IPS-NIHi7 (cell line): ENCODE results near the gene KIAA0232.

Source experiments
- DNase-seq: peaks from one replicate; pipeline ENCODE4 v3.0.0; 2012; ENCODE audit warnings: mixed read lengths; ENCODE audit errors: extremely low spot score

Gene KIAA0232

GRCh38 chr4:6782147-6782845 is at the start of gene KIAA0232:
KIAA0232 (plus strand) TSS chr4:6782727; CDS start chr4:6824454, 41,727 bp downstream.
- peak; percentile 95 for DNase-seq

GRCh38 chr4:6733358-6734164 is 49.0 kb upstream of the KIAA0232 start:
- DNase-seq: peak; percentile 6

- peak; percentile 6 for DNase-seq
Measured at GRCh38 chr4:6734165-6734786, 48.3 kb upstream of the KIAA0232 start.

DNA sequence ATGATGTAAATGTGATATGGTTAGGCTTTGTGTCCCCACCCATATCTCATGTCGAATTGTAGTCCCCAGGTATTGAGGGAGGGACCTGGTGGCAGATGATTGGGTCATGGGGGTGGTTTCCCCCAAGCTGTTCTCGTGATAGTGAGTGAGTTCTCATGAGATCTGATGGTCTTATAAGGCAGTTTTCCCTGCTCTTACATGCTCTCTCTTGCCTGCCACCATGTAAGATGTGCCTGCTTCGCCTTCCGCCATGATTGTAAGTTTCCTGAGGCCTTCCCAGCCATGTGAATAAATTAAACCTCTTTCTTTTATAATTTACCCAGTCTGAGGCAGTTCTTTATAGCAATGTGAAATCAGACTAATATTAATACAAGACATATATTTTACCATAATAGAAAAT is 42.6 kb upstream of the KIAA0232 start:
- DNase-seq: no peak

- DNase-seq: no peak
Measured at GRCh38 chr4:6740347-6740746, 42.2 kb upstream of the KIAA0232 start.

- no peak for DNase-seq
Measured at GRCh38 chr4:6742507-6742906, 40.0 kb upstream of the KIAA0232 start.

DNA sequence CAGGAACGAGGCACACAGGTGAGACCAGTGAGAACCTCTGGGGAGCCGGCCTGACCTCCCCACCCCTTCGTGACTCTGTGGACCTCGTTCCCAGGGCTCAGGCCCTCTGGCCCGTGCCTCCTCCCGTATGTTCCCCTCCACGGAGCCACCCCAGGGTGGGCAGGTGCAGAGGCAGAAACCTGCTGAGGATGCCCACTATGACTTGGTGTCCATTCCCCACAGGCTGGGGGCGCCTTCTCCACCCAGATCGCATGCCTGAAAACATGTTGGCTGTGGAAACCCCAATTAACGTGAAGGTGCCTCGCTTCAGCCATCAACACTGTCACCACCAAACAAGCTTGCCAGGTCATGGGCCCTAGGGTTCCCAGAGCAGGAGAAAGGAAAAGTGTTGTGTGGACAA is 39.5 kb upstream of the KIAA0232 start:
- no peak for DNase-seq

GRCh38 chr4:6746721-6747293 is 35.7 kb upstream of the KIAA0232 start:
- DNase-seq: no peak

GRCh38 chr4:6747294-6748051 is 35.1 kb upstream of the KIAA0232 start:
- no peak for DNase-seq

- DNase-seq: no peak
Measured at GRCh38 chr4:6748286-6748685, 34.2 kb upstream of the KIAA0232 start.

DNA sequence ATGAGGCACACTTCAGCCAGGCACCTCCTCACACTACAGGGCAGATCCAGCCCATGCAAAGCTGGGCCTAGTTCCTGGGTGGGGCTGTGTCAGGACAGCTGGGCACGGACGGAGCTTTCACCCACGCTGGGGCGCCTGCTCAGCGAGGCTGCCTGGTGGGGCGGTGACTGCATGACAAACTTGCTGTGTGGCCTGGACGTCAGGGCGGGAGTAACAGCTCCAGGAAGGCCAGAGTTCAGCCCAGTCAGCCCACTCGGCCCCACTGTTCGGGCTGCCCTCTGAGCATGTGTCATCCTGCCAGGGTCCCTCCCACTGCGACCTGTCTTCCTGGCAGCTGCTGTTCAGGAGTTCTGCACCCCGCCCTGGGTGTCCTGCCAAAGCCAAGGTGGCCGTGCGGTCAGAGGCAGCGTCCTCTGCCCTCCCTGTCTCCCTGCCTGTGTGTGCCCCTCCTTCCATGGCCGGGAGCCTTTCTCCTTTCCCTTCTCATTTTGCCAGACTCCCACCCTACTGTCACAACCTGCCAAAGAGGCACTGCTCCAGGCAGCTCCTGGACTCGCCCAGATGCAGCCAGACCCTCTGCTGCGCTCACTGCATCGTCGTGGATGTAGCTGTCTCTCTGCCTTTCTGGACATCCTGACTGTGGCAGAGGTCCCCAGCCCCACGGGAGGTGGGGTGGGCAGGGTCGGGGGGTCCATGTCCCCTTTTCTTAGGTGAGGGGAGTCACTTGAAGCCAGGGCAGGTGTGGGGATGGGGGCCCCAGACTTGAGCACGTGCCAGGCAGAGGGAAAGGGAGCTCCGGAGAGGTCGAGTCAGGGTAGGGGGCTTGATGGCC is 33.0 kb upstream of the KIAA0232 start:
- DNase-seq: no peak

DNA sequence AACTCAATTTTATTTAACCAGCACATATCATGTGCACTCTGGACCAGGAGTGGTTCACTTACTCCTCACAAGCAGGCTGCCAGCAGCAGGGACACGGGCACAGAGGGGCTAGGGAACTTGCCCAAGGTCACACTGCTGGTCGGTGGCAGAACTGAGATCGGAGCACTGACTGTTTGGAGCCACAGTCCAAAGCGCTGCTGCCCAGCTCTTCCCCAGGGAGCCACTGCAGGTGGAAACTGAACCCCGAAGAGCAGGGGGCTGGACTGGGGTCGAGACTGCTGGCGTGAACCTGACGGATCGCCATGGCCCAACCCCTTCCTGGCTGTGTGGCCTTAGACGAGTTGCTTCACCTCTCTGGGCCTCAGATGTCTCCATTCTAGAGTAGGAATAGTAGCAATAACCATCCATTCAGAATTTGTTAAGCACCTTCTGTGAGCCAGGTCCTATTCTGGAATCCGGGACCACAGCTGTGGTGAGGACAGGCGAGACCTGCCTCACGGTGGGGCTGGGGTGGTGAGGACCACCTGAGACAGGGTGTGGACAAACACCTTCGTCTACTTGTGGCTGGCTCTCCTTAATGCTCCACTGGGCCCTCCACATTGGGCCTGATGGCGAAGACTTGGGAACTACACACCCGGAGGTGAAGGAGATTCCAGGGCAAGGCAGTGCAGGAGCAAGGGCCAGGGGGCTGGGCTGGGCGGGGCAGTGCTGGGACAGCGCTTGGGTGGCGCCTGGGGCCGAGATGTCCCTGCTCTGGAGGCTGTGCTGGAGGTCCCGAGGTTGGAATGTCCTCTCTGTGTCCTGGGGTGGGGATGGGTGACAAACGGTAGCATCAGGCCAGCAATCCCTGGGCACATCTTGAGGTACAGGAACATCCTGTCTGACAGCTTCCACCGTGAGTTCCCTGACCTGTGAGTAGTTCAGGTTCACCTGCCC is 32.0 kb upstream of the KIAA0232 start:
- DNase-seq: no peak

GRCh38 chr4:6751611-6752485 is 30.7 kb upstream of the KIAA0232 start:
- no peak for DNase-seq

GRCh38 chr4:6752486-6752829 is 30.1 kb upstream of the KIAA0232 start:
- no peak for DNase-seq

DNA sequence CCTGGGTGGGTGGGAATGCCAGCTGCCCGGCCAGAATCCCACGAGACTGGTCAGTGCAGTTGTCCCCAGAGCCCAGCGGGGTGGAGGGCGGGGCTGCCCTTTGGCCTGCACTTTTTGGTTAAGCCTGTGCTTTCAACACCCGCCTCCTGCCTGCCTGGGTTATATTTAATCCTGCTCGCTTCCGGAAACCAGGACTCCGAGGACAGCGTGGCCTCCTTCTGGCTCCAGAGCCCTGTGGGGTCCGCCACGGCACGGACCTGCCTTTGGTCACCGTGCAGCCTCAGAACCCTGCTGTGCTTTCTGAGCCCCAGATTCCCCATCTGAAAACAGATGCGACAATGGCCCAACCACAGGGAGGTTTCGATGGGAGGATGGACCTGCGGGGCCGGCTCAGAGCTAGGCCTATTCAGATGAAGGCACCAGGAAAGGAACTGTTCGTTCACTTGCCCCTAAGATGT is 29.4 kb upstream of the KIAA0232 start:
- no peak for DNase-seq

DNA sequence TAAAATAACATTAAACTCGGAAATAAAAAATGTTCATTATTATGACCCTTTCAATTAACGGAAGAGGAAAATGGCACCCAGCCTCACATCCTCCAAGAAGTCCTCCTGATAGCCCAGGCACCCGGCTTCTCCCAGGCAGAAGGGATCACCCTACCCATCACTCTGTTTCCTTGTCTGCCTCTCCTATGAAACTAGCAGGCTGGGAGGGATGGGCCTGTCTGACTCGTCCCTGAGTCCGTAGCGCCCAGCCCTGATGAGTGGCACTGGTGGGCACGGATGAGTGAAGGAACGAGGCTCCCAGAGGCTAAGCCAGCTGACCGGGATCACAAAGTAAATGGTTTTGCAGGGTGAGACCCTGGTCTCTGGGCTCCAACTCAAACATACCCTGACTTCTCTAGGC is 28.6 kb upstream of the KIAA0232 start:
- no peak for DNase-seq

DNA sequence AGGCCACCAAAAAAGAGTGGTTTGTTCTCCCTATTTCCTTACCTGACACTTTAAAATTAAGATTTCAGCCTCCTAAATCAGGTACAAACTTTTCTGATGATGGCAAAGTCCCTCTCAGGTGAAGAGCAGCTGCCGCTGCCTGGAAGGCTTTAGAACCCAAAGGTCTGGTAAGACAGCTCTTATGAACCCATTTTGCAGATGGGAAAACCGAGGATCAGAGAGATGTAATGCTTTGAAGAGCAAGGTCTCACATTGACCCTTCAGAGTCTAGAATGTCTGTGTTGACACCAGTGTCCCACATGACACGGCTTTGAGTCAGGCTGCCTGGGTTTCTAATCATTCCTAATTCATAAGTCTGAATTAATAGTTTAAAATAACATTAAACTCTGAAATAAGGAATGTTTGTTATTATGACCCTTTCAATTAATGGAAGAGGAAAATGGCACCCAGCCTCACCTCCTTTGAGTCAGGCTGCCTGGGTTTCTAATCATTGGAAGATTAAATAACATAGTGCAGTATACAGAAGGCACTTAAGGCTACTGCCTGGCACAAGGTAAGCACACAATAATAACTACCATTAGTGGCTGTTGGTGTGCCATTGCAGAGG is 27.9 kb upstream of the KIAA0232 start:
- no peak for DNase-seq

DNA sequence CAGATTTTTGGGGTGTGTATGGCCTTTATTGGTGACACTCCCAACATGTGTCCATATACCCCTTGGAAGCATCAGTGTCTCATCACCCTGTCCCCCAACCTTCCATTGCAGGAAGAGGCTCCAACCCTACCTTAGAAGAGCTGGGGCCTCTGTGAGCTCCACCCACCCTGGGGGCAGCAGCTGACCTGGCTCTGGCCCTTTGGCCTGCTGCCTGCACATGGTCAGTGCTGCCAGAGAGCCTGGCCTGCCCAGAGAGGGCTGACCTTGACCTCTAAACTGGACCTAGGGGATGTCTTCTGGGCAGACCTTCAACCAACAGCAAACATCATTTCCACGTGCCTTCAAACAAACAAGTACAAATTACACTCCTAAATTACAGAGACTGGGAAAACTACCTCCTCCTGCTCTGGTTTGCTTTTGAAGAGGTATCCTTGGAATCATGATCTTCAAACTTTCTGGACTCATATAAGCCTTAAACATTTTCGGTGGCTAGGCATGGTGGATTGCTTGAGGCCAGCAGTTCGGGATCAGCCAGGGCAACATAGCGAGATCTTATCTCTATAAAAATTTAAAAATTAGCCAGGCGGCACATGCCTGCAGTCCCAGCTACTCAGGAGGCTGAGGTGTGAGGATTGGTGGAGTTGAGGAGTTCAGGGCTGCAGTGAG is 27.3 kb upstream of the KIAA0232 start:
- no peak for DNase-seq
